CD14-positive monocyte (primary cell): ENCODE data around the gene CDK3. TPM values are rescaled to one million over a fixed set of nuclear protein-coding genes. Genes with fewer than 3 reads are reported as not detected.

ENCODE experiments used
- DNase-seq, 3 donors: peaks; one replicate each; pipeline ENCODE4 v3.0.0-alpha.2; 2011 to 2022
- H2AFZ ChIP-seq: 2 replicates; pipeline ENCODE4 v1.6.0; 2012; ENCODE audit warnings: mild to moderate bottlenecking, low read depth, low read length, inconsistent platforms; ENCODE audit not compliant: insufficient read depth, poor library complexity, severe bottlenecking
- H3K27ac ChIP-seq, 2 donors: 1 replicate in 1 of 2; 2 replicates in 1 of 2; pipeline ENCODE4 v1.5.1; 2012 to 2013; ENCODE audit warnings: low read length in 2 of 2, control low read depth in 1 of 2, inconsistent platforms in 1 of 2, low read depth in 1 of 2, mild to moderate bottlenecking in 1 of 2
- H3K27me3 ChIP-seq, 2 donors: one replicate each; pipeline versions ENCODE4 v1.6.0 to v1.6.1; 2011 to 2013; ENCODE audit warnings: low read length in 2 of 2; ENCODE audit not compliant: control insufficient read depth in 2 of 2, insufficient read depth in 2 of 2
- H3K36me3 ChIP-seq, 2 donors: replicated peaks in 1 of 2; 1 replicate in 1 of 2; 2 replicates in 1 of 2; pipeline versions ENCODE4 v1.5.1 to v1.6.1; 2012 to 2013; ENCODE audit warnings: low read length in 2 of 2, control low read depth in 1 of 2, inconsistent platforms in 1 of 2, mild to moderate bottlenecking in 1 of 2; ENCODE audit not compliant: insufficient read depth in 2 of 2, control insufficient read depth in 1 of 2
- H3K4me1 ChIP-seq, 2 donors: 1 replicate in 1 of 2; 2 replicates in 1 of 2; pipeline versions ENCODE4 v1.5.1 to v1.6.1; 2012 to 2013; ENCODE audit warnings: low read length in 2 of 2, control low read depth in 1 of 2, inconsistent platforms in 1 of 2, mild to moderate bottlenecking in 1 of 2, moderate library complexity in 1 of 2; ENCODE audit not compliant: insufficient read depth in 2 of 2, control insufficient read depth in 1 of 2
- H3K4me2 ChIP-seq: replicated peaks from 2 replicates; pipeline ENCODE3; 2012; ENCODE audit warnings: low read length, moderate library complexity, mild to moderate bottlenecking; ENCODE audit not compliant: poor library complexity, severe bottlenecking; ENCODE audit errors: extremely low read depth
- H3K4me3 ChIP-seq, 3 experiments: fragments of 200-600 bp in 1 of 3; sonication (generic) in 1 of 3; replicated peaks in 1 of 3; 1 replicate in 2 of 3; 2 replicates in 1 of 3; pipeline ENCODE4 v1.5.1; 2011 to 2013; ENCODE audit warnings: low read length in 3 of 3, mild to moderate bottlenecking in 3 of 3, control low read depth in 2 of 3, low read depth in 2 of 3, inconsistent platforms in 1 of 3, moderate library complexity in 1 of 3
- H3K79me2 ChIP-seq: 2 replicates; pipeline ENCODE4 v1.6.0; 2012; ENCODE audit warnings: mild to moderate bottlenecking, control low read depth, inconsistent platforms, low read length, moderate library complexity; ENCODE audit not compliant: insufficient read depth
- H3K9ac ChIP-seq: 2 replicates; pipeline ENCODE4 v1.6.0; 2017; ENCODE audit warnings: low read length, mild to moderate bottlenecking; ENCODE audit not compliant: insufficient read depth, poor library complexity, severe bottlenecking
- H3K9me3 ChIP-seq, 2 donors: replicated peaks in 1 of 2; 1 replicate in 1 of 2; 2 replicates in 1 of 2; pipeline versions ENCODE4 v1.5.1 to v1.6.1; 2012 to 2013; ENCODE audit warnings: low read length in 2 of 2, control low read depth in 1 of 2; ENCODE audit not compliant: control insufficient read depth in 1 of 2, insufficient read depth in 1 of 2
- H4K20me1 ChIP-seq: 2 replicates; pipeline ENCODE4 v1.6.0; 2012; ENCODE audit warnings: mild to moderate bottlenecking, low read length, control low read depth, moderate library complexity; ENCODE audit not compliant: insufficient read depth
- H3K27ac Mint-ChIP-seq, 7 donors: one replicate each; pipeline ENCODE4 v1.8.0; 2020; ENCODE audit warnings: mild to moderate bottlenecking in 7 of 7, mixed read lengths in 7 of 7, moderate library complexity in 6 of 7, inconsistent platforms in 2 of 7
- H3K27me3 Mint-ChIP-seq, 3 donors: one replicate each; pipeline ENCODE4 v1.8.0; 2021 to 2022; ENCODE audit warnings: low read depth in 3 of 3, mild to moderate bottlenecking in 3 of 3, mixed read lengths in 3 of 3, moderate library complexity in 3 of 3, inconsistent platforms in 1 of 3
- H3K36me3 Mint-ChIP-seq, 2 donors: one replicate each; pipeline ENCODE4 v1.8.0; 2020; ENCODE audit warnings: mixed read lengths in 2 of 2, inconsistent platforms in 1 of 2, mild to moderate bottlenecking in 1 of 2
- H3K4me1 Mint-ChIP-seq: one replicate; pipeline ENCODE4 v1.8.0; 2020; ENCODE audit warnings: mild to moderate bottlenecking, mixed read lengths
- H3K4me3 Mint-ChIP-seq, 2 donors: one replicate each; pipeline ENCODE4 v1.8.0; 2020; ENCODE audit warnings: mild to moderate bottlenecking in 2 of 2, mixed read lengths in 2 of 2, moderate library complexity in 1 of 2
- H3K9me3 Mint-ChIP-seq, 7 donors: one replicate each; pipeline ENCODE4 v1.8.0; 2020 to 2022; ENCODE audit warnings: mixed read lengths in 7 of 7, mild to moderate bottlenecking in 6 of 7, moderate library complexity in 6 of 7, inconsistent platforms in 2 of 7
- CTCF ChIP-seq: fragments of 200-600 bp; IDR thresholded peaks from one replicate; pipeline ENCODE4 v1.8.0; 2022; ENCODE audit warnings: antibody characterized with exemption, mild to moderate bottlenecking
- WGBS: methylation state at CpG from one replicate; pipeline ENCODE4 v1.1.5; 2013; ENCODE audit warnings: missing lambda C conversion rate; ENCODE audit not compliant: insufficient coverage; 5-methylcytosine and 5-hydroxymethylcytosine counted together
- intact Hi-C, 2 donors: fragments of 100-400 bp; cut with micrococcal nuclease; formaldehyde crosslinking; loops; one replicate each; pipeline versions ENCODE4 v1.15.0 to v1.15.1; 2023
- polyA plus RNA-seq, 3 donors: library from polyadenylated mRNA; depleted of rRNA in 1 of 3; unstranded in 2 of 3; stranded (reverse) in 1 of 3; fragments of 300-500 nt in 2 of 3; fragments of >200 nt in 1 of 3; fragmentation: Illumina TruSeq in 2 of 3; gene quantifications; 1 replicate in 2 of 3; 2 replicates in 1 of 3; pipeline ENCODE4 v1.2.3, GENCODE V29; 2012 to 2021

Gene CDK3
- polyA plus RNA-seq, 3 donors: 25.5 TPM; not detected in 2

- Histone ChIP-seq H3K9ac (no peak overlapping the region), H3K9me3 (no peaks in the 10 kb centered on the region), H2AFZ (no peak overlapping the region), H3K27me3 (no peaks in the 10 kb centered on the region), H3K27ac (no peak overlapping the region), H3K4me3 (no peak overlapping the region), H4K20me1 (no peaks in the 10 kb centered on the region), H3K36me3 (peaks cover 35 to 41% of the 10 kb centered on the region in 2 donors), H3K4me2 (no peak overlapping the region), H3K4me1 (no peaks in the 10 kb centered on the region), H3K79me2 (no peaks in the 10 kb centered on the region)
- H3K36me3 Mint-ChIP-seq: peaks cover 40 to 46% of the 10 kb centered on the region in 2 donors
- no peaks in the 10 kb centered on the region for H3K4me1 Mint-ChIP-seq
- H3K27me3 Mint-ChIP-seq: peaks cover 0 to 4% (median 2%) of the 10 kb centered on the region in 3 donors
- H3K4me3 Mint-ChIP-seq: no peak overlapping the region
- 92% methylated on average over 22 of the region's 22 CpGs for WGBS
- peak overlapping the region in 1 of 7 donors; percentile 54 for H3K27ac Mint-ChIP-seq
- H3K9me3 Mint-ChIP-seq: no peaks in the 10 kb centered on the region
- no peak for DNase-seq
- intact Hi-C loops: no loop called here
- no peak for TF ChIP-seq CTCF
These were observed 36.0 kb downstream of the CDK3 start for GRCh38 chr17:76036497-76037261.

- no peaks in the 10 kb centered on the region for H3K9me3 ChIP-seq
- 89% methylated on average over 3 of the region's 3 CpGs for WGBS
- no peak for TF ChIP-seq CTCF
- H3K27me3 ChIP-seq: no peaks in the 10 kb centered on the region
- H4K20me1 ChIP-seq: no peaks in the 10 kb centered on the region
- H3K4me2 ChIP-seq: no peak overlapping the region
- Mint-ChIP-seq H3K36me3 (peaks cover 46 to 59% of the 10 kb centered on the region in 2 donors), H3K27me3 (peaks cover 0 to 2% (median 0%) of the 10 kb centered on the region in 3 donors), H3K4me3 (no peak overlapping the region), H3K9me3 (no peaks in the 10 kb centered on the region), H3K27ac (peak overlapping the region in 2 of 7 donors; percentile 0 to 34), H3K4me1 (no peaks in the 10 kb centered on the region)
- peaks cover 42 to 55% of the 10 kb centered on the region in 2 donors for H3K36me3 ChIP-seq
- no peak overlapping the region for H3K4me3 ChIP-seq
- H3K4me1 ChIP-seq: no peaks in the 10 kb centered on the region
- no peaks in the 10 kb centered on the region for H3K79me2 ChIP-seq
- H3K9ac ChIP-seq: no peak overlapping the region
- H3K27ac ChIP-seq: no peak overlapping the region
- DNase-seq: no peak
- H2AFZ ChIP-seq: no peak overlapping the region
- intact Hi-C loops: no loop called here
These were observed 37.4 kb downstream of the CDK3 start for GRCh38 chr17:76038050-76038449.
